NAMALWA (cell line): ENCODE measurements around the gene KDM1B.

Experiments used
- DNase-seq: peaks from one replicate; pipeline ENCODE4 v3.0.0-alpha.2; 2015; ENCODE audit warnings: low spot score

The KDM1B gene, protein sequence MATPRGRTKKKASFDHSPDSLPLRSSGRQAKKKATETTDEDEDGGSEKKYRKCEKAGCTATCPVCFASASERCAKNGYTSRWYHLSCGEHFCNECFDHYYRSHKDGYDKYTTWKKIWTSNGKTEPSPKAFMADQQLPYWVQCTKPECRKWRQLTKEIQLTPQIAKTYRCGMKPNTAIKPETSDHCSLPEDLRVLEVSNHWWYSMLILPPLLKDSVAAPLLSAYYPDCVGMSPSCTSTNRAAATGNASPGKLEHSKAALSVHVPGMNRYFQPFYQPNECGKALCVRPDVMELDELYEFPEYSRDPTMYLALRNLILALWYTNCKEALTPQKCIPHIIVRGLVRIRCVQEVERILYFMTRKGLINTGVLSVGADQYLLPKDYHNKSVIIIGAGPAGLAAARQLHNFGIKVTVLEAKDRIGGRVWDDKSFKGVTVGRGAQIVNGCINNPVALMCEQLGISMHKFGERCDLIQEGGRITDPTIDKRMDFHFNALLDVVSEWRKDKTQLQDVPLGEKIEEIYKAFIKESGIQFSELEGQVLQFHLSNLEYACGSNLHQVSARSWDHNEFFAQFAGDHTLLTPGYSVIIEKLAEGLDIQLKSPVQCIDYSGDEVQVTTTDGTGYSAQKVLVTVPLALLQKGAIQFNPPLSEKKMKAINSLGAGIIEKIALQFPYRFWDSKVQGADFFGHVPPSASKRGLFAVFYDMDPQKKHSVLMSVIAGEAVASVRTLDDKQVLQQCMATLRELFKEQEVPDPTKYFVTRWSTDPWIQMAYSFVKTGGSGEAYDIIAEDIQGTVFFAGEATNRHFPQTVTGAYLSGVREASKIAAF

GRCh38 chr6:18155150-18155863 is at the start of gene KDM1B:
Gene KDM1B (plus strand): TSS chr6:18155422. CDS start chr6:18159896, 4,474 bp downstream.
- DNase-seq, result peak; percentile 98

GRCh38 chr6:18107061-18107460 is 48.2 kb upstream of the KDM1B start:
- DNase-seq, result no peak

DNA sequence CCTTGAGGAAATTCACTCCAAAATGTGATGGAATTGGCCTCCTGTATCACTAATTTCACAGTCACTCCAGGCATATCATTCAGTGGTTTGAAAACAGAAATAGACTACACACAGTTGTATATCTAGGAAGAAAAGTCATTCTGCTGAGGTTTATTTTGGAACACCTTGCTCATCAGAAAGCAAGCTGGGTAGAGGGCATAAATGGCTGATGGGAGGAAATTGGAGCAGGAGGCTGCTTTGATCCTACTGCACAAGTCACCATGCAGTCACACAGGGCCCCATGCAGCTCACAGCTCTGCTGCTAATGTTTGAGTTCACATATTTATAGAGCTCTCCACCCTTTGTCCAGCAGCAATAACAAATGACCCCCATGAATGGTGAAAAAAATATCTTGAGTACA is 45.1 kb upstream of the KDM1B start:
- DNase-seq, result no peak

DNA sequence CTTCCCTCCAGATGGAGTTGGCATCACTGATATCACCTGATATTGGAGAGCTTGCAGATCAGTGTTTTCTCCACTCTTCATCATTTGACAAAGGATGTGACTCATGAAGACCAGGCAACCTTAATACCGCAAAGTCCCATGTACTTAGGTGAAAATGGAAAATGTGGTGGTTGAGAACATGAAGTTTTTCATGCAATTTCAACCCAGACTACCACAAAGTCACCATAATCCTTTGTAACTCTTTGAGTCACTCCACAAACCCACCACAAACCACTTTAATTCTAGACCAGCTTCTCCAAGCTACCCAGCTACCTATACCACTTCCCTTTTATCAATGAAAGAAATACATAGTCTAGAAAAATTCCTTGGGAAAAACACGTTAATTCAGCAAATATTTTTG is 39.9 kb upstream of the KDM1B start:
- DNase-seq, result no peak

GRCh38 chr6:18117136-18117535 is 38.1 kb upstream of the KDM1B start:
- no peak for DNase-seq

DNA sequence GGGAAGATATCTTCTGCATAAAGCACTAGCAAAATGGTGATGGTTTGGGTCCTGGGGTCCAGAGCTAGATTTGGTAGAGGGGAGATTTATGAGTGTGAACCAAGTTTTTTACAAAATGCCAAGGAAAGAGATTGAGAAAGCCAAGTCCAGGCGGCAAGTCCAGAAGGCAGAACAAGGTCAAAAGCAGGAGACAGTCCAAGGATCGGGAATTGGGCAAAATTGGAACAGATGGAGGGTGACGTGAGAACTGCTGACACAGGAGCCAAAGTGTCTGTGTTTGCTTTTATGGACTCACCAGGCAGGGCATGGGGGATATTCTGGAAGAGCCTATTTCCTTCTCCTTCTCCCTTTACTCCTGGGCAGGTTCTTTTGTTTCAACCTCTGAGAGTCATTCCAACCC is 36.9 kb upstream of the KDM1B start:
- no peak for DNase-seq

- no peak for DNase-seq
Observed at GRCh38 chr6:18119236-18119635, 36.0 kb upstream of the KDM1B start.

- DNase-seq, result peak; percentile 12
Observed at GRCh38 chr6:18121580-18122127, 33.6 kb upstream of the KDM1B start.

DNA sequence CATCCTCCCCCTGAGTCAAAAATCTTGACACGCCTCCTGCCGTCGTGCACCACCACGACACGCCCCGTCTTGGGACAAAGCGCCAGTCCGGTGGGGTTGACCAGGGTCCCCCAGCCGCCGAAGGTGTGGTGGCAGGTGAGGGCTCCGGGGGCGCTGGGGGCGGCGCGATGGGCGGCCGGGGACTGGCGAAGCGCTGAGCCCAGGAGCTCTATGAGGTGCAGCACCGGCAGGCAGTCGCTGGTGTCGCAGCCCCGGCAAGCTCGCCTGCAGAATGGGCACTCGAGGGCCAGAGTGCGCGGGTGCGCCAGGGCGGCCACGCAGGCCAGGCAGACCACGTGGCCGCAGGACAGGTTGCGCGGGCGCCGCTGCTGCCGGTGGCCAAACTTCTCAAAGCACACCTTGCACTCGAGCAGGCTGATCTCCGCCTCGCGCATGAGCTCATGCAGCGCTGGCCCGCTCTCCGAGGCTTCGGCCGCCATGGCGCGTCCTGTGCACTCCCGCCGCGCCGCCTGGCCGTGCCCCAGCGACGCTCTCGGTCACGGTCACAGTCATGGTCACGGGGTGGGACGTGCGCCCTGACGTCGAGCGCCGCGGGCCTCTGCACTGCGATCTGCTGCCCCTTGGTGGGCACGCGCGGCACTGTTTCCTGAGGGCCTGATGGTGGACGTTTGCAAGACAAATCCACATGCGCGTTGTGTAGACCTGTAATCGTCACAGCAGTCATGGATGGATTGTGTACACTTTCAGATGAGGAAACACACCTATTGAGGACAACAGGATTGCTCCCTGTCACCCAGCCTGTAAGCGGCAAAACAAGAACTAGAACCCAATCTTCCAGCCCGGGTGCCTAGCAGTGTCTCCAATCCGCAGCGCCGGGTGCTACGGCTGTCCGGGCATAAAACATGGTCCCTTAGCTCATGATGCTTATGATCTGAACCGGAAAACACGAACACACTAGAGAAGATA is 32.8 kb upstream of the KDM1B start, which contains the start of gene NHLRC1:
Gene NHLRC1 (minus strand): TSS at position 550 of the 966 bp plus-strand sequence. CDS start 71 bp downstream, at position 479.
- no peak for DNase-seq

GRCh38 chr6:18126121-18126520 is 29.1 kb upstream of the KDM1B start:
- DNase-seq, result no peak

GRCh38 chr6:18132346-18132745 is 22.9 kb upstream of the KDM1B start:
- no peak for DNase-seq

DNA sequence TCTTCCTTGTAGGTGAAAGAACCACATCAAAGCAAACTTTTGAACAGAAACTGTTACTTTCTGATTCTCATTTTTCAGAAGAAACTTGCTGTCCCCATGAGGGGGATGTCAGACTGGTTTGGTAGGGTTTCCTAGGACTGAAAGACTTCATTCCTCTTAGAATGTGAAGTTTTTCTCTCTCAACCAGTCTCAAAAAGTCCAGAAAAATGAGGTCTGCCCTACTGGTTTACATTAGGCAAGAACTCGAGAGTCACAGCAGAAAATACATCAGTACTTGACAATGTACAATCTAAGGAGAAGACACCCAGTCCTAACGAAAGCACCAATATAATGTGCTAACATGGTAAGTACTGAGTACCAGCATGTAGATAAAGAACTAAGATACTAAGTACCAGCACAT is 20.1 kb upstream of the KDM1B start:
- DNase-seq, result no peak

DNA sequence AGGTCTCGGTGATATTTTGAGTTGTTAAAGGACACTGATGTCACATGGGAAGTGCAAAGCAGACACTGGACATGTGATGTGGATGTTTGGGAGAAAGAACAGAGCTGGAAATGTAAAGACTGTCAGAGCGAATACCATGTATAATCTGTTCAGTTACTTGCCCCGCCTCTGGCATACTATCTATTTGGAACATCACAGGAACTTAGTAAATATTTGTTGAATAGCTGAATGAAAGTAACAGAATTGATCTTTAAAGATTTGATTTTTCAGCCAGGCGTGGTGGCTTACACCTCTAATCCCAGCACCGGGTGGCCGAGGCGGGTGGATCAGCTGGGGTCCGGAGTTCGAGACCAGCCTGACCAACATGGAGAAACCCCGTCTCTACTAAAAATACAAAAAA is 19.0 kb upstream of the KDM1B start:
- no peak for DNase-seq

- no peak for DNase-seq
Observed at GRCh38 chr6:18138906-18139305, 16.3 kb upstream of the KDM1B start.

GRCh38 chr6:18139935-18140621 is 15.1 kb upstream of the KDM1B start:
- no peak for DNase-seq

- no peak for DNase-seq
Observed at GRCh38 chr6:18141805-18142590, 13.2 kb upstream of the KDM1B start.

DNA sequence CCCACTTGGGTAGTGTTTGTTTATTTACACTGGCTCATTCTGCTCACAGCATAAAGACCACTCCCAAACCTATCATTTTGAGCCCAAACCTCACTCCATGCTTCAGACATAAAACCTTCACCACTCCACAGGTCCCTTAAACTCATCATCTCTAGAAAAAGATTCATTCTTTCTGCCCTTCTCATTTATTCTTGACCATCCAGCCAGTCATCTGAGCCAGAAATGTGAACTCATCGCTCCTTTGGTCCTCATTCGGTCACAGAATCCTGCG is 12.7 kb upstream of the KDM1B start:
- no peak for DNase-seq

DNA sequence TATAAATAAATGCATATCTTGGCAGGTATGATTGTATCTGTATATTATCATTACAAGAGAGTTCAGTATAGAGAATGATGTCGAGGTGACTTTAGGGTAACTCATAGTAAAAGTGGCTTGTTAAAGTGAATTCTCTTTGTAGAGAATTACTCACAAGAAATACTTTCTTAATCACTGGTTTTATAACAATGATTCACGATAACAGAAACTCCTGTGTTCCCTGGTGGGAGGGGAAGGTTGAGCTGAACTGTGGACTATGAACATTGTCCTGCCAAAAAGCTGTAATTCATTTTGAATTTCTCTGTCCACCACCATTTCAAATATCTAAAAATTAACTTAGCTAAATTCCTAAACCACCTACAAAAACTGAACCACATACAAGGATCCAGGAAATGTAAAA is 8.1 kb upstream of the KDM1B start:
- no peak for DNase-seq

- DNase-seq, result no peak
Observed at GRCh38 chr6:18147616-18148015, 7.6 kb upstream of the KDM1B start.
